ENCODE results near the gene SPAG7. TPM values are rescaled to one million over a fixed set of nuclear protein-coding genes. Genes with fewer than 3 reads are reported as not detected.

SPAG7 gene
- total and polyA plus RNA-seq, 4 donors = 63.8 to 101 (median 75.8) TPM

DNA sequence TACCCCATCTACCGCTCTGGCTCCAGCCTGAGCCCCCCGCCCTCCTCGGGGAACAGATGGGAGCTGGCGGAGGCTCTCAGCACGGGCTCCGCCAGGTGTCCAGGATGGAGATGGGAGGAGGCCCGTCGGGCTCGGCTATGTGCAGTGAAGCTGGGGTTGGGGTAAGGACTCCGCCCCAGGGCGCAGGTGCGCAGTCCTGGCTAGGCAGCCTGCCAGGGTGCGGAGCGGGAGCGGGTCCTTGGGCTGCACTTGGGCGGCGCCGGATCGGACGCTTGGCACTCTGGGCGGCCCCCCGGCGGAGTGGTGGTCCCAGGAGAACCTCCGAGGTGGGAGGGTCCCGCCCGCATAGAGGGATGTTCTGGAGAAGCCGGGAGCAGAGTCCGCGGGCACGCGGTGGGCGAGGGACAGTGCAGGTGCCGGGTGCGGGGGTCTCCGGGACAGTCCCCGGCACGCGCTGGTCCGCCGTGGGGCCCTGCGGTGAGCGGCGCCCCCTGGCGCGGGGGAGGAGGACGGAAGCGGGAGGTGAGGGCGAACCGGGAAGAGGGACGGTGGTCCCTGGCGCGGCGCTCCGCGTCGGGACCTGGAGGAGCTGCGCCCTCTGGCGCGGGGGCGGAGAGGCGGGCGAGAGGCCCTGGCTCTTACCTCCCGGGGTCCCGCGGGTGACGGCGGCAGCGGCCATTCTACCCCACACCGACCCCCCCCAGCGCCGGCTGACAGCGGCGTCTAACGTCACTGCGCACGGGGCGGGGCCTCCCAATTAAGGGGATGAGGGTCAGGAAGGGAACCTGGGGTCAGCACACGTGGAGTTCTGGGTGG lies 19.5 kb upstream of the SPAG7 start, which contains the start of gene CAMTA2:
TSS of gene CAMTA2 (minus strand) at position 725 of the 816 bp plus-strand sequence. CDS start 1,453 bp downstream, outside the sequence.
- Histone ChIP-seq H3K36me3 (ENCODE audit: control insufficient read depth in 4 of 4, insufficient read depth in 4 of 4, low read length in 4 of 4) (peaks cover 3 to 9% (median 5%) of the 10 kb centered on the region in 4 donors), H3K27me3 (ENCODE audit: control insufficient read depth in 3 of 3, insufficient read depth in 3 of 3, low read length in 2 of 3) (no peaks in the 10 kb centered on the region), H3K27ac (ENCODE audit: low read depth in 1 of 2, low read length in 1 of 2) (peak within 1 kb of the TSS; percentile 91 to 96), H3K4me3 (peak within 1 kb of the TSS; percentile 87), H3K4me1 (ENCODE audit: control insufficient read depth in 5 of 5, insufficient read depth in 5 of 5, low read length in 5 of 5) (peaks cover 8 to 22% (median 14%) of the 10 kb centered on the region in 5 donors), H3K9ac (ENCODE audit: insufficient read depth in 1 of 2, low read length in 2 of 2) (peak within 1 kb of the TSS; percentile 42 to 79), H3K9me3 (ENCODE audit: control insufficient read depth in 4 of 4, insufficient read depth in 3 of 4, low read length in 3 of 4) (no peaks in the 10 kb centered on the region)
- WGBS, 2 donors = 1% methylated on average over 63 to 78 of the region's 78 CpGs
- TF ChIP-seq, protein P1, sequence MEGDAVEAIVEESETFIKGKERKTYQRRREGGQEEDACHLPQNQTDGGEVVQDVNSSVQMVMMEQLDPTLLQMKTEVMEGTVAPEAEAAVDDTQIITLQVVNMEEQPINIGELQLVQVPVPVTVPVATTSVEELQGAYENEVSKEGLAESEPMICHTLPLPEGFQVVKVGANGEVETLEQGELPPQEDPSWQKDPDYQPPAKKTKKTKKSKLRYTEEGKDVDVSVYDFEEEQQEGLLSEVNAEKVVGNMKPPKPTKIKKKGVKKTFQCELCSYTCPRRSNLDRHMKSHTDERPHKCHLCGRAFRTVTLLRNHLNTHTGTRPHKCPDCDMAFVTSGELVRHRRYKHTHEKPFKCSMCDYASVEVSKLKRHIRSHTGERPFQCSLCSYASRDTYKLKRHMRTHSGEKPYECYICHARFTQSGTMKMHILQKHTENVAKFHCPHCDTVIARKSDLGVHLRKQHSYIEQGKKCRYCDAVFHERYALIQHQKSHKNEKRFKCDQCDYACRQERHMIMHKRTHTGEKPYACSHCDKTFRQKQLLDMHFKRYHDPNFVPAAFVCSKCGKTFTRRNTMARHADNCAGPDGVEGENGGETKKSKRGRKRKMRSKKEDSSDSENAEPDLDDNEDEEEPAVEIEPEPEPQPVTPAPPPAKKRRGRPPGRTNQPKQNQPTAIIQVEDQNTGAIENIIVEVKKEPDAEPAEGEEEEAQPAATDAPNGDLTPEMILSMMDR (IDR thresholded peaks at IDR 0.05; ENCODE audit: control extremely low read depth, extremely low read depth) = peak; percentile 31
- peak; percentile 88 for ATAC-seq (ENCODE audit: insufficient read depth, low FRiP score)
- peak; percentile 78 to 86 (median 82) for DNase-seq

DNA sequence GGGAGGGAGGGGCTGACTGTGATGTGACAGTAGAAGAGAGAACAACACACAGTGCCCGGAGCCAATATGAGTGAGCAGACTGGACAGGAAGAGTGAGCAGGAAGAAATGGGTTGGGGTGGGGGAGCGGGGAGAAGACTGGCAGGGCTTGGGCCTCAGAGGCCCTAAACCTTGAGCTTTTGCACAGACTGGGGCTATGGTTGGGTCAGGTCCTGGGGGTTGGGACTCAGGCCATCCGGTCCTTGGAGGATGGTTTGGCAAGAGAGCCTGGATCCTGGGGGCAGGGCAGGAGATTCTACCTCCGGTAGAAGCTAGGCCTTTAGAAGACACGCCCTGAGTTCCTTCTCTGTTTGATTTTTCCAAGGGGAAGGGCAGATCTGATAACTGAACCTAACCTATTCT lies 18.8 kb upstream of the SPAG7 start:
- Histone ChIP-seq H3K9ac (ENCODE audit: insufficient read depth in 1 of 2, low read length in 2 of 2) (peak overlapping the region in 1 of 2 donors; percentile 42), H3K27ac (ENCODE audit: low read depth in 1 of 2, low read length in 1 of 2) (peak overlapping the region; percentile 91 to 96), H3K27me3 (ENCODE audit: control insufficient read depth in 3 of 3, insufficient read depth in 3 of 3, low read length in 2 of 3) (no peaks in the 10 kb centered on the region), H3K9me3 (ENCODE audit: control insufficient read depth in 4 of 4, insufficient read depth in 3 of 4, low read length in 3 of 4) (no peaks in the 10 kb centered on the region), H3K36me3 (ENCODE audit: control insufficient read depth in 4 of 4, insufficient read depth in 4 of 4, low read length in 4 of 4) (peaks cover 3 to 9% (median 5%) of the 10 kb centered on the region in 4 donors), H3K4me1 (ENCODE audit: control insufficient read depth in 5 of 5, insufficient read depth in 5 of 5, low read length in 5 of 5) (peaks cover 8 to 22% (median 14%) of the 10 kb centered on the region in 5 donors), H3K4me3 (peak overlapping the region; percentile 87)
- 26 to 30% methylated on average over 5 of the region's 5 CpGs for WGBS, 2 donors
- DNase-seq (no peak), ATAC-seq (ENCODE audit: insufficient read depth, low FRiP score) (peak; percentile 7)
- TF ChIP-seq, protein P1 (IDR thresholded peaks at IDR 0.05; ENCODE audit: control extremely low read depth, extremely low read depth) = no peak

DNA sequence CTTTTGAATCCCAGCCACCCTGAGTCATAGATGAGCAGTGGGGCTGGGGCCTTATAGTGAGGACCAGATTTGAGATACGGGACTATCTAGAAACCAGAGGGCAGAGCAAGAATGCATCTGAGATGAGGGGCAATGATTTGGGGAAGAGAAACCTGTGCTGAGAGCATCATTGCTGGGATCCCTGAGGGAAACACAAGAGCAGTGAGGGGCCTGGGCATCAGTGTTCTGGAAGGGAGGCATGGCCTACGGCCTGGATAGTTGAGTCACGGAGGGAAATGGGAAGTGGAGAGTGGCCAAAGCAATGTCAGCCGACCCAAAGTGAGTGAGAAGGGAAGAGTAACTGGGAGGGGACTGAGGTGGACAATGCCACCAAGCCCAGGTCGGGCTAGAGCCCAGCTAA lies 14.7 kb upstream of the SPAG7 start:
- Histone ChIP-seq H3K9me3 (ENCODE audit: control insufficient read depth in 4 of 4, insufficient read depth in 3 of 4, low read length in 3 of 4) (no peaks in the 10 kb centered on the region), H3K4me3 (no peak overlapping the region), H3K27me3 (ENCODE audit: control insufficient read depth in 3 of 3, insufficient read depth in 3 of 3, low read length in 2 of 3) (no peaks in the 10 kb centered on the region), H3K9ac (ENCODE audit: insufficient read depth in 1 of 2, low read length in 2 of 2) (no peak overlapping the region), H3K36me3 (ENCODE audit: control insufficient read depth in 4 of 4, insufficient read depth in 4 of 4, low read length in 4 of 4) (peaks cover 9 to 30% (median 21%) of the 10 kb centered on the region in 4 donors), H3K4me1 (ENCODE audit: control insufficient read depth in 5 of 5, insufficient read depth in 5 of 5, low read length in 5 of 5) (peaks cover 0 to 14% (median 6%) of the 10 kb centered on the region in 5 donors), H3K27ac (ENCODE audit: low read depth in 1 of 2, low read length in 1 of 2) (no peak overlapping the region)
- WGBS, 2 donors = 65% methylated on average over 5 of the region's 5 CpGs
- DNase-seq = no peak
- TF ChIP-seq, protein P1 (IDR thresholded peaks at IDR 0.05; ENCODE audit: control extremely low read depth, extremely low read depth) = no peak
- ATAC-seq (ENCODE audit: insufficient read depth, low FRiP score) = no peak

Measured in lung (tissue), 12 donors.